GM18909 (cell line): ENCODE measurements around the gene SLC16A10.
A peak's percentile ranks its signal among the peaks of the same experiment; 100 is the strongest.
"Not testable (repeated sequence)": the region's sequence is repeated elsewhere in the genome, so short reads cannot be mapped to it uniquely, and the experiment has no call there.

Experiments used
- ATAC-seq: cut with Tn5 transposase; IDR thresholded peaks from one replicate; pipeline ENCODE4 v1.9.1; 2021; ENCODE audit warnings: mild to moderate bottlenecking; ENCODE audit not compliant: unreplicated experiment, poor library complexity

Gene SLC16A10

DNA sequence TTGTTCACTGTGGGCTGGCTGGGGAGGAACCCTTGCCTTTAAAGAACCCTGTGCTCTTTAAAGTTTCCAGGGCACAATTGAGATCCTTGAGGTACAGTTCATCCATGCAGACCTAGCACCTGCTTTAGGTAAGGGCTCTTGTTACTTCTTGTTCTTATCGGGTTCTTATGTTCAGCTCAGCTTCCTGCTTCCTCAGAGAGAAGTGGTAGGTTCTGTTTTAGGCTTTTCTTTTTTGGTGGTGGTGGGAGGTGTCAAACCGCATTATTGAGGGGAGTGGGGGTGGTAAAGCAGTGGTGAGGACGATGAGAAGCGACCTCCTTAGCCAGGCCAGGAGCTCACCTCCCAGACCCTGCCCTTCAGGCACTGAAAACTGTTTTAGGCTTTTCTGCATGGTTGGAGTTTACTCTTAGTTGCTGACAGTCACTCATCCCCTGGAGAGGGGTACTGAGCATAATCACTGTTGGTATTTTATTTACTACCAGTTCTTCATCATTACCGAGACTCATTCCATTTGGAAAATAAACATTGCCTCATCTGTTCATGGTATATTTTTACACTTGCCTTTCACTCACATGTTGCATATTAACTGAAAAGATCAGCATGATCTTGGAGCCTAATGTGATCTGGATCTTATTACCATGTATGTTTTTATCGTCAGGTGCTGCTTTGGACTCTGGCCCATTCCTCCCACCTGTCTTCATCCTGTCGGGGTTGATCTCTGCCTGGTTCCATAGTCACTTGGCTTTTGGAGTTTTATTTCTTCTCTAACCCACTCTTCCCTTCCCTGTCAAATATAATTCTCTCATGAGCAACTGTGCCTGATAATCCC, 35.4 kb downstream of the SLC16A10 start:
- no peak for ATAC-seq

DNA sequence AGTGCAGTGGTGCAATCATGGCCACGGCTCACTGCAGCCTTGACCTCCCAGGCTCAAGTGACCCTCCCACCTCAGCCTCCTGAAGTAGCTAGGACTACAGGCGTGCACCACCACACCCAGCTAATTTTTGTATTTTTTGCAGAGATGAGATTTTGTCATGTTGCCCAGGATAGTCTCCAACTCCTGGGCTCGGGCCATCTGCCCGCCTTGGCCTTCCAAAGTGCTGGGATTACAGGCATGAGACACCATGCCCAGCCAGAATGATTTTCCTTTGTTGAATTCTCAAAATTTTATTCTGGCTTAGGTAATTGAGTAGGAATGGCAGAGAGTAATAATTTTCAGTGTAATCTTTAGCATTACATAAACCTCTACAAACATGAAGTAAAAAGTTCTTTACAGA, 37.1 kb downstream of the SLC16A10 start:
- no peak for ATAC-seq

DNA sequence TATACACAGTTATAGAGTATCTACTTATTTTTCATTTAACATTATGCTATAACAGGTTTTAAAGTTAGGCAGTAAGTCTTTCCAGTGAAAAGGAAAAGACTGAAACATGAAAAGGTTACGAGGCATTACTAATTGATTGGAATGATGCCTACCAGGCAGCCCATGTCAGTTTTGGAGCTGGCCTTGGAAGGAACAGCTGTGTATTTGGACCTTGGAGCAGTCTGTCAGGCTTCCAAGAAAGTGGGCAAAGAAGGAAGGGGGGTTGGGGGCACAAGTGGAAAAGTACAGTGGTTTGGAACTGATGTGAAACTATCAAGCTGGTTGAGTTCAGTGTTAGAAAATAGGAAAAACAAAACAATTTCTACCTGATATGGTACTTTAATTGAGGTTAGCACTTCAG, 41.7 kb downstream of the SLC16A10 start:
- no peak for ATAC-seq

DNA sequence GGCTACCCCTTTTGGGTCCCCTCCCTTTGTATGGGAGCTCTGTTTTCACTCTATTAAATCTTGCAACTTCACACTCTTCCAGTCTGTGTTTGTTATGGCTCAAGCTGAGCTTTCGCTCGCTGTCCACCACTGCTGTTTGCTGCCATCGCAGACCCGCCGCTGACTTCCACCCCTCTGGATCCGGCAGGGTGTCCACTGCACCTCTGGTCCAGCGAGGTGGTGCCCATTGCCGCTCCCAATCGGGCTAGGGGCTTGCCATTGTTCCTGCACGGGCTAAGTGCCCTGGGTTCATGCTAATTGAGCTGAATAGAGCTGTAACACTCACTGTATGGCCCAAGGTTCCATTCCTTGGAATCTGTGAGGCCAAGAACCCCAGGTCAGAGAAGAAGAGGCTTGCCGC, 43.7 kb downstream of the SLC16A10 start:
- not testable (repeated sequence) for ATAC-seq

DNA sequence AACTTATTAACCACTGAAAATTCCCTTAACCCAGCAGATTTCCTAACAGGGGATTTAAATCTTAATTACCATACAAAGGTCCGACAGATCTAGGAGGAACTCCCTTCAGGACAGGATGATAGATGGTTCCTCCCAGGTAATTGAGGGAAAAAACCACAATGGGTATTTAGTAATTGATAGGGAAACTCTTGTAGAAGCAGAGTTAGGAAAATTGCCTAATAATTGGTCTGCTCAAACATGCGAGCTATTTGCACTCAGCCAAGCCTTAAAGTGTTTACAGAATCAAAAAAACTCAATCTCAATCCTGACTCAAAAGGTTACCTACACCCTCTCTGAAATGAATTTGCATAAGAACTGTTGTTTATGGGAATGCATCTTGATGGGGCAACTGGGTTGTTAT, 45.4 kb downstream of the SLC16A10 start:
- not testable (repeated sequence) for ATAC-seq

DNA sequence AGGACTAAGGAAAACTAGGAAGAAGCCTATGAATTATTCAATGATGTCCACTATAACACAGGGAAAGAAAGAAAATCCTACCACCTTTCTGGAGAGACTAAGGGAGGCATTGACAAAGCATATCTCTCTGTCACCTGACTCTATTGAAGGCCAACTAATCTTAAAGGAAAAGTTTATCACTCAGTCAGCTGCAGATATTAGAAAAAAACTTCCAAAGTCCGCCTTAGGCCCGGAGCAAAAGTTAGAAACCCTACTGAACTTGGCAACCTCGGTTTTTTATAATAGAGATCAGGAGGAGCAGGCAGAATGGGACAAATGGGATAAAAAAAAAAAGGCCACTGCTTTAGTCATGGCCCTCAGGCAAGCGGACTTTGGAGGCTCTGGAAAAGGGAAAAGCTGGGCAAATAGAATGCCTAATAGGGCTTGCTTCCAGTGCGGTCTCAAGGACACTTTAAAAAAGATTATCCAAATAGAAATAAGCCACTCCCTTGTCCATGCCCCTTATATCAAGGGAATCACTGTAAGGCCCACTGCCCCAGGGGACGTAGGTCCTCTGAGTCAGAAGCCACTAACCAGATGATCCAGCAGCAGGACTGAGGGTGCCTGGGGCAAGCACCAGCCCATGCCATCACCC, 47.0 kb downstream of the SLC16A10 start:
- ATAC-seq, result not testable (repeated sequence)

DNA sequence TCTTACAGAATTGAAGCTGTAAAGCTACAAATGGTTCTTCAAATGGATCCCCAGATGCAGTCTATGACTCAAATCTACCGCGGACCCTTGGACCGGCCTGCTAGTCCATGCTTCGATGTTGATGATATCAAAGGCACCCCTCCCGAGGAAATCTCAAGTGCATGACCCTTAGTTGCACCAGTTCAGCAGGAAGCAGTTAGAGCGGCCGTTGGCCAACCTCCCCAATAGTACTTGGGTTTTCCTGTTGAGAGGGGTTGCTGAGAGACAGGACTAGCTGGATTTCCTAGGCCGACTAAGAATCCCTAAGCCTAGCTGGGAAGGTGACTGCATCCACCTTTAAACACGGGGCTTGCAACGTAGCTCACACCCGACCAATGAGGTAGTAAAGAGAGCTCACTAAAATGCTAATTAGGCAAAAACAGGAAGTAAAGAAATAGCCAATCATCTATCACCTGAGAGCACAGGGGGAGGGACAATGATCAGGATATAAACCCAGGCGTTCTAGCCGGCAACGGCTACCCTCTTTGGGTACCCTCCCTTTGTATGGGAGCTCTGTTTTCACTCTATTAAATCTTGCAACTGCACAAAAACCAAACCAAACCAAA, 50.3 kb downstream of the SLC16A10 start:
- ATAC-seq, result not testable (repeated sequence)

DNA sequence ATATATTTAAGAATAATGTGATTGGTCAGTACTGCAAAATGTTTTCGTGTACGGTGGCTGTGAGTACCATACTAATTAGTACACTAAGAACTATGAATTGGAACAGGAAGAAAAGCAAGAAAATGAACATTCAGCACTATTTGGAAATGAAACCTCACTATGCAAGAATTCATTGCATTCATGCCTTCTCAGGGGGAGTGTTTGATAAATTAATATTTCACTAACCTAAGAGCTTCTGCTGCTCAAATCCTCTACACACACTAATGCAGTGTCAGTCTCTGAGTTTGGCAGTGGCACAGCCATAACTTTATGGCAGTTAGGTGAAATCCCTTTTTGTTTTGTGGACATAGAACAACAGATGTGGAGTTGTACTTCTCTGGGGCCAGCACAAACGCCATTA, 60.1 kb downstream of the SLC16A10 start:
- no peak for ATAC-seq

DNA sequence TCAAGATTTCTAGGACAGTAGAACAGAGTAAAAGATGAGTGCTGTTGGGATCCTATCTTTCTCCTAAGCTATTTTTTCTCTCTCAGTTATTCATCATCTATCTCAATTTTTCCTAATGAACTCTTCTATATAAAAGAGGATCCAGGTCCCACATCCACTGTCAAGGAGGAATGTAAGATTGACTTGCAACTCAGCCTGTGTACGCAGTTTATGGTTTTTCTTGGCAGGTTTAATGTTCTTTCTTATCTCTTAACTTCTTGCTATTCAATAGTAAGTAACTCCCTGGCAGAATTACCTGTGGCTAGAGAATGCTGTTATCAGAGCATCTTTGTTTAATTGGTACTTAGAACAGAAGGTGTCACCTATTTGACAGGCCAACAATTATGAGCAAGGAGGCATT, 60.8 kb downstream of the SLC16A10 start:
- no peak for ATAC-seq

DNA sequence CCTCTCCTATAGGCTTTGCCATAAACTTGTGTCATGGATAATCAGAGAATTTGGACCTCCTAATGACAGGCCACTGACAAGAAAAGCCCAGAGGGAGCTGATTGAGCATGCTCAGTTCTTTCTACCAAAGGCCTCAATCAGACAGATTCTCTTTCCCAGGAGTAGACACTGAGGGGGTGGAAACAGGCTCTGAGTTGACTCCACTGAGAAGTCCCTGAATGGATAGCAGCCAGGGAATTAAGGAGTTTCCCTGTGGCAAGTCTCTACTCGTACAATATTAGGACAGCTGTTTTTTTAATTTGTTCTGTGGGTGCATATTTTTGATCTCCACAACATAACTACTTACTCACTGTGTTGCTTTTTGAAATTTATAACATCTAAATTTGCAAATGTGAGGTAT, 63.3 kb downstream of the SLC16A10 start:
- ATAC-seq, result no peak

DNA sequence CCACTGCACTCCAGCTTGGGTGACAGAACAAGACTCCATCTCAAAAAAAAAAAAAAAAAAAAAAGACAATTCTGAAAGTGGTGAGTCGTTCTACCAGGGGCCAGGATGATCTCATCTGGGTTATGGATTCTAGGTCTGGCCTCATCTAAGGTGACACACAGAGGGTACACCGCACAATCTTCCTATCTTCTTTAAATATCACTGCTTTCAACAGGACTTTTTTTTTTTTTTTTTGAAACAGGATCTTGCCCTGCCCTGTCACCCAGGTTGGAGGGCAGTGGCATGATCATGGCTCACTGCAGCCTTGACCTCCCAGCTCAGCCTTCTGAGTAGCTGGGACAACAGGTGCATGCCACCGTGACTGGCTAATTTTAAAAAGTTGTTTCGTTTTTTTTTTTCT, 67.7 kb downstream of the SLC16A10 start:
- ATAC-seq, result no peak

DNA sequence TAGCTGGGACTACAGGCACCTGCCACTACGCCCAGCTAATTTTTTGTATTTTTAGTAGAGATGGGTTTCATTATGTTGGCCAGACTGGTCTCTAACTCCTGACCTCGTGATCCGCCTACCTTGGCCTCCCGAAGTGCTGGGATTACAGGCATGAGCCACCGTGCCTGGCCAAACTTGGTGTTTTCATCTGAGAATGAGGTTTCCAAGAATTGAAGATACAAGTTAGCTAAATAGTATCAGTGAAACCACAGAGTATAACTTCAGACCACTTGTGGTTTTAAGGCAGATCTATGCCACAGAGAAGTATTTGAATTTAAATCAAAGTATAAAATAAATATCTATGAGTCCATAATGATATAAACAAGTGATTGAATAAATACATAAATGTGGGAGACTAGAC, 70.1 kb downstream of the SLC16A10 start:
- no peak for ATAC-seq

DNA sequence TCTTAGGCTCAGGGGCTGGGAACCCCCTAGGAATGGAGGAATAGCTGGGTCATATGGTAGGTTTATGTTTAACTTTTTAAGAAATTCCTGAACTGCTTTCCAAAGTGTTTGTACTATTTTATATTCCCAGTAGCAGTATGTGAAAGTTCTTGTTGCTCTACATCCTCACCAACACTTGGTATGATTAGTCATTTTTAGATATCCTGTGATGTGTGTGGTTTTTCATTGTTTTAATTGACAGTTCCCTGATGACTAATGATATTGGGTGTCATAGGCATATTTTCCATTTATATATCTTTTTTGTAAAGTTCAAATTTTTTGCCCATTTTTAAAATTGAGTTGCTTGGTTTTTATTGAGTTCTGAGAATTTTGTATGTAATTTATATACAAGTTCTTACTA, 72.3 kb downstream of the SLC16A10 start:
- ATAC-seq, result no peak

DNA sequence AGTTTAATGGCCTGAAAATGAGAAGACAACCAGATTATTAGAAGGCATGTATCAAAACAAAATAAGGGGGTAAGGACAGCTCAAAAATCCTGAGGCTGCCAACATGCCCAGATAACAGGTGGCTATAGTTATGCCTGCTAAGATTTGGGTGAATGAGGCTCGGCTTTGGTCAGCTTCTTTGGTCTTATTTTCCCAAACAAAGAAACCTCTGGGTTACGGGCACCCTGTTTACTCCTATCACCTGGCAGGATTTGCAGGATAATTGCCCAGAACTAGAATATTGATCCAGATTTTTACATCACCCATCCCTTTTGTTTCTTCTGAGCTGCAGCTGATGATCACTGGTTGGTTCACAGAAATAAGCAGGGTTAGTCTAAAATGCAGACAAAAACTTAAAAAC, 74.3 kb downstream of the SLC16A10 start:
- ATAC-seq, result no peak

DNA sequence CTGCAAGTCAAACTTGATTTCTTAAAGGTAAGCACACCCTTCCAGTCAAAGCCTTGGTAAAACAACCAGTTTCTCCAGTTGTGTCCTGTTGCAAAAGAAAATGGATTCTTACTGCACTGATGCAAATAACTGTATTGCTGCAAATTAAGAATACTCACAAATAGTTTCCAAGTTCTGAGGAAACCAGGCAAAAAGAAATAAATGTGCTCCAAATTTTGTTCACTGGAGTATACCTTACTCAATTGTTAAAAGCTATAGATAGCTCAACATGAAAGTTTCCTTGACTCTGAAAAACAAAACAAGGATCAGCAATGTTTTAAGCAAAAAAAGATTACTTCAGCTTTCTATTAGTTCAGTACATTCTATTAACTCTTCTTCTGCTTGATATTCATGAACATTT, 75.2 kb downstream of the SLC16A10 start:
- ATAC-seq, result no peak

DNA sequence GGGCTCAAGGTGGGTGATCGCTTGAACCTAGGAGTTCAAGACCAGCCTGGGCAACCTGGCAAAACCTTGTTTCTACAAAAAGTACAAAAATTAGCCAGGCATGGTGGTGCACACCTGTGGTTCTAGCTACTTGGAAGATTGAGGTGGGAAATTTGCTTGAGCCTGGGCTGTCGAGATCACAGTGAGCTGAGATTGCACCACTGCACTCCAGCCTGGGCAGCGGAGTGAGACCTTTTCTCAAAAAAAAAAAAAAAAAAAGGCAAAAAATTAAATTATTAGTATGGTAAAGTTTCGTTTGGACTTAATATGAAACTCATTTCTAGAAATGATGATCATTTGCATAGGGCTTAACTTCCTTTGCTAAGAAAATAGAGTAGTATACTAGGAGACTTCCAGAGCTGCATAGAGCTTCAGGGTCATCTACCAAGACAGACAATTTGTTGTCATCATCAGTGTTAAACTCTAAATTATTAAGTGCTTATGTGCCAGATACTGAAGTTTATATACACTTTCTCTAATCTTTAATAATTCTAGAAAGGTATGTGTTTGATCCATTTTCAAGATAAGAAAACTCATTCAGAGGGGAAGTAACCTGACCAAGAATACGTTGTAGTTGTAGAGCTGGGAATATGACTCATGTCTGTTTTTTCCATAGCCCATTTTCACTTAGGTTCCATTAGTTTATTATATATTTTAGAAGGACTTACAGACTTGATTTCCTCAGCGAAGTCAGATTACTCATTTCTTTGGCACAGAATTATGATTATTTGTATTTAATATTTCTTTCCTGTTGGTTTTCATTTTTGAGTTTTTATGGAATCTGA, 84.5 kb downstream of the SLC16A10 start:
- peak; percentile 78 for ATAC-seq

DNA sequence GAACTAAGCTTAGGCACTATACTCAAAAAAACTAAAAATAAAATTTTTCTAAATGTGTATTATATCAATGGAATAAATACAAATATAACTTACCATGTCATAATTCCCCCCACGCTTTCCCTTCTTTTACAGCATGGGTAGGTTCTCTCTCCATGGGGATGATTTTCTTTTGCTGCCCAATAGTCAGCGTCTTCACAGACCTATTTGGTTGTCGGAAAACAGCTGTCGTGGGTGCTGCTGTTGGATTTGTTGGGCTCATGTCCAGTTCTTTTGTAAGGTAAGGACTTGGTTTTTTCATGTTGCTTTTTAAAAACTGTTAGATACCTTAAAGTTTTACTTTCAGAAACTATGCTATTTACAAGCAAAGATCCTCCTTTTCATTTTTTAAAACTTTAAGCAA, 85.3 kb downstream of the SLC16A10 start:
- no peak for ATAC-seq

DNA sequence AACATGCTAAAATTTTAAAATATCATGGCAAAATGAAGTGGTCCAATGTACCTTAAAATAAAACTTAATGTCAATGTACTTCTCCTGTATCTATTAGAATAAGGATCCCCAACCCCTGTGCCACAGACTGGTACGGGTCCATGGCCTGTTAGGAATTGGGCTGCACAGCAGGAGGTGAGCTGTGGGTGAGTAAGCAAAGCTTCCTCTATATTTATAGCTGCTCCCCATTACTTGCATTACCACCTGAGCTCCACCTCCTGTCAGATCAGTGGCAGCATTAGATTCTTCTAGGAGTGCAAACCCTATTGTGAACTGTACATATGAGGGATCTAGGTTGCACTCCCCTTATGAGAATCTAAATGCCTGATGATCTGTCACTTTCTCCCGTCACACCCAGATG, 86.0 kb downstream of the SLC16A10 start:
- no peak for ATAC-seq

DNA sequence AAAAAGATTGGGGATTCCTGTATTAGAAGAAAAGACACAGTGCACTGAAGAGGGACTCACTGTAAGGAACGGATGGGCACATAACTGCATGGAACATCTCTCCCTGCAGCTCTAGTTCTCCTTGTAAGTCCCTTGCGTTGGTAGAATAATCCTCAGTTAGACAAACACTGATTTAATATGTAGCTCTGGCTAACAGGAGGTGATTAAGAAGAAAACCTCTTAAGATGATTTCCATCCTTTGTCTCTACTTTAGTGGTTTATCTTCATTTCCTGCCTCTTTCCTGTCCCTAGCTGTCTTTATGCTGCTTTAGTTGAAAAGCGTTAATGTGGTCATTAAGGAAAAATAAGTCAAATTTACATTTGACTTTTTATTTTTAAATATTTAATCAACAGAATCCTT, 86.6 kb downstream of the SLC16A10 start:
- no peak for ATAC-seq

DNA sequence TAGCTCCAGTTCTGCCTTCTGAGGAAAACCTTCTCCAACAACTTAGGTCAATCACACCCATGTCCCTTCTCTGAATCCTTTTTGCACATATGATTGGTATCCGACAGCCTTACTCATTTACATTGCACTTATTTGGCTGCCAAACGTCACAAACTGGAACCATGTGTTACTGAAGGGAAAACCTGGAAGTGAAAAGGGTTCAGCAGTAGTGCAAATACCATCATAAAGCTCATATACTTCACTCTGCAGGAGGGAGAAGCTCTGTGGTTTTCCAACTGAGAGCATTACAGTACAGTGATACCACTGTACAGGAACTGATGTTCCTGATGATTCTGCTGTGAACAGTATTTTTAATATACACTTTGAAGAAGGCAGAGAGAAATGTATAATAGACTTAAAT, 87.8 kb downstream of the SLC16A10 start:
- no peak for ATAC-seq
